Omental fat pad (tissue), 4 donors: ENCODE results near the gene ZNF638. TPM values are rescaled to one million over a fixed set of nuclear protein-coding genes. Genes with fewer than 3 reads are reported as not detected.
"Not testable (repeated sequence)": the region's sequence is repeated elsewhere in the genome, so short reads cannot be mapped to it uniquely, and the experiment has no call there.

Source experiments
- ATAC-seq: fragments of 150-250 bp; one replicate; pipeline ENCODE4 v1.9.1; 2016; ENCODE audit warnings: mild to moderate bottlenecking, moderate library complexity; ENCODE audit not compliant: low FRiP score
- DNase-seq: peaks from one replicate; pipeline ENCODE4 v3.0.0-alpha.2; 2019; ENCODE audit warnings: low spot score
- total RNA-seq, 4 donors: library from RNA; depleted of rRNA; stranded (reverse); fragments of >200 nt; gene quantifications; one replicate each; pipeline ENCODE4 v1.1.0, GENCODE V29; 2016
- TF ChIP-seq, protein P1 (sequence below), 3 donors: fragments of 450-650 bp; IDR thresholded peaks; one replicate each; pipeline ENCODE4 v1.5.1; 2016 to 2017; ENCODE audit warnings: antibody characterized with exemption in 3 of 3, mild to moderate bottlenecking in 3 of 3, moderate library complexity in 2 of 3

The ZNF638 gene
- total RNA-seq, 4 donors from 2014 or later, result 112 to 264 (median 128) TPM

DNA sequence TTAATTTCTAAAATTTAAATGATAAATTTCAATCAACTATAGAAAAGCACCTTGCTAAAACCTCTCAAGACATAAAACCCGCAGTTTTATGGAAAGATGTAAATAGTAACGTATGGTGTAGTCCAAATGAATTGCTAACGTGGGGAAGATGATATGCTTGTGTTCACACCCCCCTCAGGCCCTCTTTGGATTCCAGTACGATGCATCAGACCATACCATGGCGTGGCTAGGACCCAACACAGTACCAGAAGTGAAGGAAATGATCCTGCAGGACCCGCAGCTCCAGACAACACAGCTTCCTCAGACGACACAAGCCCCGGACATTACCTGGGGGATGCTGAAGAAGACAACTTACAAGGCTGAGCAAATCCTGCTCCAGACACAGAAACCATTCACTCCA lies 61.6 kb downstream of the ZNF638 start:
- no peak for ATAC-seq
- TF ChIP-seq, protein P1, sequence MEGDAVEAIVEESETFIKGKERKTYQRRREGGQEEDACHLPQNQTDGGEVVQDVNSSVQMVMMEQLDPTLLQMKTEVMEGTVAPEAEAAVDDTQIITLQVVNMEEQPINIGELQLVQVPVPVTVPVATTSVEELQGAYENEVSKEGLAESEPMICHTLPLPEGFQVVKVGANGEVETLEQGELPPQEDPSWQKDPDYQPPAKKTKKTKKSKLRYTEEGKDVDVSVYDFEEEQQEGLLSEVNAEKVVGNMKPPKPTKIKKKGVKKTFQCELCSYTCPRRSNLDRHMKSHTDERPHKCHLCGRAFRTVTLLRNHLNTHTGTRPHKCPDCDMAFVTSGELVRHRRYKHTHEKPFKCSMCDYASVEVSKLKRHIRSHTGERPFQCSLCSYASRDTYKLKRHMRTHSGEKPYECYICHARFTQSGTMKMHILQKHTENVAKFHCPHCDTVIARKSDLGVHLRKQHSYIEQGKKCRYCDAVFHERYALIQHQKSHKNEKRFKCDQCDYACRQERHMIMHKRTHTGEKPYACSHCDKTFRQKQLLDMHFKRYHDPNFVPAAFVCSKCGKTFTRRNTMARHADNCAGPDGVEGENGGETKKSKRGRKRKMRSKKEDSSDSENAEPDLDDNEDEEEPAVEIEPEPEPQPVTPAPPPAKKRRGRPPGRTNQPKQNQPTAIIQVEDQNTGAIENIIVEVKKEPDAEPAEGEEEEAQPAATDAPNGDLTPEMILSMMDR (IDR thresholded peaks at IDR 0.05), result no peak
- no peak for DNase-seq

DNA sequence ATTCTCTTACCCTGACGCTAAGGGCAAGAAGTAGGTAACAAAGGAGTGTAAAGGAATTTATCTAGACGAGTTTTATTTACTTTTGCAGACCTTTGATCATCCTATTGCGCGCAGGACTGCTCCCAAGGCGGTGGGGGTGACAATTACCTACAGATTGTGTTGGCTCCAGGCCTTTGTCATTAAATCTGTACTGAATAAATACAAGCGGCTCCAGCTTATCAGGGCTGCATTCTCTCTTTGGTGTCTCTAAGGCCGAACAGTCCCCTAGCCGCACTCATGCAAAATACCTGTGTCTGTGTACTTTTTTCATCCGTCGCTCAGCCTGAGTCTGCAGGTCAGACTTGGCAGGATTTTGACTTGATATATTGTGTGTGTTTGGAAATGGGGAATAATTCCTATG lies 63.9 kb downstream of the ZNF638 start:
- ATAC-seq, result no peak
- TF ChIP-seq, protein P1 (IDR thresholded peaks at IDR 0.05), result no peak
- no peak for DNase-seq

DNA sequence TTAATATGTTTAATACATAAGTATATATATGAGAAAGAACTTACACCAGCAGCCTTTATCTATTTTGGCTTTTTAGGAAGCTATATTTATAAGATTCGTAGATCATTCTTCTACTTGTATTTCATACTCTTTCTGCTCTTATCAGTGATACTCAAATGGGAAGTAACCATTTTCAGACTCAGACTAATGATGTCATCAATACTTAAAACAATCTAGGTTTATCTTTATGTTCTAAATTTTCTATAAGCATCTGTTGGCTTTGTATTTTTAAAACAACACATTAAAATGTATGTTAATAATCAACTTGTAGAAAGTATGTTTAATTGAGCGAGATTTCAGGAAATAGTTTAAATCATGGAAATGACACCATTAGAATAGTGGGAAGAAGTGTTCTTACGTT lies 70.8 kb downstream of the ZNF638 start:
- TF ChIP-seq, protein P1 (IDR thresholded peaks at IDR 0.05), result no peak
- ATAC-seq (no peak), DNase-seq (no peak)

DNA sequence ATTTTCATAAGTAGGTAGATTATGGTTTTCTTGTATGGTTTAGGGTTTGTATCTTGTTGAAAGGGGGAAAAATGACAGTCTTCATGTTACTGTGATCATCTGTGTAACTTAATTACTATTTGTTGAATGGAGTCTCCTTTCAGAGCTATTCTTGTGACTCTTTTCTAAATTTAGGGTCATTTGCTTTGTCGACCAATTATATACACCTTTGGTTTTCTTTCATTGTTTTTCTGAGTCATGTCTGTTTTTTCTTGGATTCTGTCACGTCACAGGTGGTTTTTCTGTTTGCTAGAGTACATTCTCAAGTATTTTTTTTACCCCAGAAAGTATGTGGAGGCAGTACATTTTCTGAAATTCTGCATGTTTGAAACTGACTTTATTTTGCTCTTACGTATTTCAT lies 78.0 kb downstream of the ZNF638 start:
- DNase-seq (no peak), ATAC-seq (no peak)
- TF ChIP-seq, protein P1 (IDR thresholded peaks at IDR 0.05), result no peak

DNA sequence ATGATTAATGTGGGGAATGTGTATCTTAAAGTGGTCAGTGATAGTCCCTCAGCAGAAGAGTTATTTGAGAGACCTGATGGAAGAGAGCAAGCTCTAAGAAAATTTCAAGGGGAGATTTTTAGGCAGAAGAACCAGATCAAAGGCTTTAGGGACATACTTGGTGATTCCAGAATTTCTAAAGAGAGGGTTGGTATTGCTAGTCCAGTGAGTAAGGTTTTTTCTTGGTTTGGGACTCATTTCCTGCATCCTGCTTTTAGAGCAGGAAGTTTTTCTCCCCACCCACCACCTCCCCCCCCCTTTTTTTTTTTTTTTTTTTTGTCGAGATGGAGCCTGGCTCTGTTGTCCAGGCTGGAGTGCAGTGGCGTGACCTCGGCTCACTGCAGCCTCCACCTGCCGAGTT lies 79.1 kb downstream of the ZNF638 start:
- TF ChIP-seq, protein P1 (IDR thresholded peaks at IDR 0.05), result no peak
- DNase-seq (no peak), ATAC-seq (no peak)

DNA sequence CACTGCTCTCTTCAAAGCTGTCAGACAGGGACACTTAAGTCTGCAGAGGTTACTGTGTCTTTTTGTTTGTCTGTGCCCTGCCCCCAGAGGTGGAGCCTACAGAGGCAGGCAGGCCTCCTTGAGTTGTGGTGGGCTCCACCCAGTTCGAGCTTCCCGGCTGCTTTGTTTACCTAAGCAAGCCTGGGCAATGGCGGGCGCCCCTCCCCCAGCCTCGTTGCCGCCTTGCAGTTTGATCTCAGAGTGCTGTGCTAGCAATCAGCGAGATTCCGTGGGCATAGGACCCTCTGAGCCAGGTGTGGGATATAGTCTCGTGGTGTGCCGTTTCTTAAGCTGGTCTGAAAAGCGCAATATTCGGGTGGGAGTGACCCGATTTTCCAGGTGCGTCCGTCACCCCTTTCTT lies 85.3 kb downstream of the ZNF638 start:
- not testable (repeated sequence) for ATAC-seq, DNase-seq

DNA sequence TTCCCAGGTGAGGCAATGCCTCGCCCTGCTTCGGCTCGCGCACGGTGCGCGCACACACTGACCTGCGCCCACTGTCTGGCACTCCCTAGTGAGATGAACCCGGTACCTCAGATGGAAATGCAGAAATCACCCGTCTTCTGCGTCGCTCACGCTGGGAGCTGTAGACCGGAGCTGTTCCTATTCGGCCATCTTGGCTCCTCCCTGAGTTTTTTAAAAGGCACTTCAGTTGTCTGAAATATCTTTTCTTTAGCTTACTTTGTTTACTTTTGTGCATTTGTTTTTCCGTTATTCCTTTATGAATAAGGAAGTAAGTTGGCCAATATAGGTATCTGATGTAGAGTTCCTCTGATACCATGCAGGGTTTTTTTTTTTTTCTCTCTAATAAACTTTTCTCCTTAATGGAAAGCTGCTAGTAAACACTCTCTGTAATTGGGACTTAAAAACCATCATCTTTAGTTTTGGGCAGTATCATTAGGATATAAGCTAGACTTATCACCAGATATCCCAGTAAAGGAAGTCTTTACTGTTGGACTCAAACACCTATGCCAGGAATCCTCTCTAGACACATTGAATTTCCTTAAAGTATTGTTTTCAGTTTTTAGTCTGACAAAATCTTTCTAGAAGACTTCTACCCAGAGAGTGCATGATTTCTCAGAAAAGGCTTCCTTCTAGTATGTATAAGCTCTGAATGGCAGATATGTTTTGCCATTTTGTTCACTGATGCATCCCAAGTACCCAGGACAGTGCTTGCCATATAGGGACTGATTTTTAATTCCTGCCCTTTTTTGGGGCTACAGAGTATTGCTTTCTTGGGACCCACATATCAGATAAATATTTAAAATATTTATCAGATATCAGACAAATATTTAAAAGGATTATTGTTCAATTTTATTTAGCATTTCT lies 86.0 kb downstream of the ZNF638 start:
- TF ChIP-seq, protein P1 (IDR thresholded peaks at IDR 0.05), result no peak
- DNase-seq, result no peak
- ATAC-seq, result no peak
